NCI-H128 (cell line): ENCODE data around the gene RNASE11.
"Not testable (repeated sequence)": the region's sequence is repeated elsewhere in the genome, so short reads cannot be mapped to it uniquely, and the experiment has no call there.

Experiments used
- DNase-seq: peaks from one replicate; lab custom pipeline; 2025; ENCODE audit not compliant: unreplicated experiment; lab: John Stamatoyannopoulos, UW

Gene RNASE11

GRCh38 chr14:20583142-20583541, 4.7 kb downstream of the RNASE11 start:
- no peak for DNase-seq

GRCh38 chr14:20580242-20580641, 7.6 kb downstream of the RNASE11 start:
- DNase-seq: no peak

DNA sequence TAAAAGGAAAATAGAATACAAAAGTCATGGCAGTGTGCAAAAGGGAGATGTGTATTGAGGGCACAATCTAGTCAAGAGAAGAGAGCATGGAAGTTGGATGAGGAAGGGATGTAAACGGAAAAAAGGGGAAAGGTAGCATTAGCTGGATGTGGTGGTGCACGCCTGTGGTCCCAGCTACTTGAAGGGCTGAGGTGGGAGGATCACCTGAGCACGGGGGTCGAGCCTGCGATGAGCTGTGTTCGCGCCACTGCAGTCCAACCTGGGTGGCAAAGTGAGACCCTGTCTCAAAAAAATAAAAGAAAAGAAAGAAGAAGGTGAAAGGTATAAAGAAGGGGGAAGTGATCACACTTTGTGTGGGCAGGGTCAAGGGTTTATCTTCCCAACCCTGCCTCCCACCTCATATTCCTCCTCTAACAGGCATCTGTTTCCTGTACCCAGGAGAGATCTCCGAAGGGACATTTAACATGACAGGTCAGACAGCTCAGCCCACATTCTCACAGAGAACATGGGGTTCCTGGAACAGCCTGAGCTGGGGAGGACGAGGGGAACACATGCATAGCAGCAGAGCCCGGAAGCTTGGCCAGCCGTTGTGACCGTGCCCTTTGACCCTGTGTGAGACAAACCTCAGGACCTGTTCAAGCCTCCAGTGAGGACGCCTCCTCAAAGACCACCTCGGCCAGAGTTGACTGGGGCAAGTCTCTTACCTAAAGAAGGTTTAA, 8.9 kb downstream of the RNASE11 start:
- no peak for DNase-seq

DNA sequence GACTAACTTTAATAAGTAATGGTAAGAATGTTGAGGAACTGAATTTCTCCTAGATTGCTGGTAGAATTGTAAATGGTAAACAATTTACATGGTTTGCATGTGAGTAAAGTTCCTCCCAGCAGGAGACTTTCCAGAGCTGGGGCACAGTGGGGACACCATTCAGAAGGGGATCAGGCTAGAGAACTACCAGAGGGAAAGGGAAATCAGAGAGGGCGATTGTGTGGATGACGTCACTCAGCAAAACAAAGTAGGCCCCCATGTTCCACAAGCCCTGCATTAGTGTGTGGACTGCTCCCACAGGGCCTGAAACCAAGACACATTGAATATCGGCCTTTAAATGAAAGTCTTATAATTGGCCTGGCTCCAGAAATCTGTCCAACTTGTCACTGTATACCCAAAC, 9.5 kb downstream of the RNASE11 start:
- no peak for DNase-seq

DNA sequence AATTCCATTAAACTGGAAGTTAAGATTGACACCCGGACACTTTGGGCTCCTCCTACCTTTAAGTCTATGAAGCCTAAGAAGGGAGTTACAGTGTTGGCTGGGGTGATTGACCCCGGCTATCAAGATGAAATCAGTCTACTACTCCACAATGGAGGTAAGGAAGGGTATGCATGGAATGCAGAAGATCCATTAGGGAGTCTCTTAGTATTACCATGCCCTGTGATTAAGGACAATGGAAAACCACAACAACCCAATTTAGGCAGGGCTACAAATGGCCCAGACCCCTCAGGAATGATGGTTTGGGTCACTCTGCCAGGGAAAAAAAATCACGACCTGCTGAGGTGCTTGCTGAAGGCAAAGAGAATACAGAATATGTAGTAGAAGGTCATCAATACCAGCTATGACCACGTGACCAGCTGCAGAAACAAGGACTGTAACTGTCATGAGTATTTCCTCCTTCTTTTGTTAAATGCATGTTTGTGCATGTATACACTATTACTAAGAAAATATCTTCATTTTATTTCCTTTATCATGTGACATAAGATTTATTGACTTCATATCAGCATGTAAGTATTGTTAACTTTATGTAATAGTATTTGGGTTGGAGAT, 15.3 kb downstream of the RNASE11 start:
- not testable (repeated sequence) for DNase-seq

DNA sequence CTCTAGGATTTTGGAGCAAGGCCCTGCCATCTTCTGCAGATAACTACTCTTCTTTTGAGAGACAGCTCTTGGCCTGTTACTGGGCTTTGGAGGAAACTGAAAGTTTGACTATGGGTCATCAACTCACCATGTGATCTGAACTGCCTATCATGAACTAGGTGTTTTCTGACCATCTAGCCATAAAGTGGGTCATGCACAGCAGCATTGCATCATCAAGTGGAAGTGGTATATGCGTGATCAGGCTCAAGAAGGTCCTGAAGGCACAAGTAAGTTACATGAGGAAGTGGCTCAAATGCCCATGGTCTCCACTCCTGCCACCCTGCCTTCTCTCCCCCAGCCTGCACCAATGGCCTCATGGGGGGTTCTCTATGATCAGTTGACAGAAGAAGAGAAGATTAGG, 17.1 kb downstream of the RNASE11 start:
- DNase-seq: not testable (repeated sequence)

DNA sequence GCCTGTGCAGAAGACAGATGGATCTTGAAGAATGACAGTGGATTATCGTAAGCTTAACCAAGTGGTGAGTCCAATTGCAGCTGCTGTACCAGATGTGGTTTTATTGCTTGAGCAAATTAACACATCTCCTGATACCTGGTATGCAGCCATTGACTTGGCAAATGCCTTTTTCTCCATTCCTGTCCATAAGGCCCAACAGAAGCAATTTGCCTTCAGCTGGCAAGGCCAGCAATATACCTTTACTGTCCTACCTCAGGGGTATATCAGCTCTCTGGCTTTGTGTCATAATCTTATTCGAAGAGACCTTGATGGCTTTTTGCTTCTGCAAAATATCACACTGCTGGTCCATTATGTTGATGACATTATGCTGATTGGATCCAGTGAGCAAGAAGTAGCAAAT, 17.9 kb downstream of the RNASE11 start:
- DNase-seq: not testable (repeated sequence)

DNA sequence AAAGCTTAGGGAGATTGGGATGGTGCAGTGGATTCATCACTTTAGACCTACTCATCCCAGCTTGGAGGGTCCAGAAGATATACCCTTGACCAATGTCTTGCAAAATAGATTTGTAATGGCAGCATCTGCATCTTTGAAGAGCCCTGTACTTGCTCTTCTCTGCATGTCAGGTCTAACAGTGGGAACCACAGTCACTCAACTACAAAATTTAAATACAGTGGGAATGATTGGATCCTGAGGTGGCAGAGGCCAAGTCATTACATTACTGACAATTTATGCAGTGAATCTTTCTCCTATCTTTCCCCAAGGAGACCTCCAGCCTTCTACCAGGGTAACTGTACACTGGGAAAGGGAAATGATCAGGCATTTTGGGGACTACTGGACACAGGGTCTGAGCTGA, 18.7 kb downstream of the RNASE11 start:
- DNase-seq: no peak

DNA sequence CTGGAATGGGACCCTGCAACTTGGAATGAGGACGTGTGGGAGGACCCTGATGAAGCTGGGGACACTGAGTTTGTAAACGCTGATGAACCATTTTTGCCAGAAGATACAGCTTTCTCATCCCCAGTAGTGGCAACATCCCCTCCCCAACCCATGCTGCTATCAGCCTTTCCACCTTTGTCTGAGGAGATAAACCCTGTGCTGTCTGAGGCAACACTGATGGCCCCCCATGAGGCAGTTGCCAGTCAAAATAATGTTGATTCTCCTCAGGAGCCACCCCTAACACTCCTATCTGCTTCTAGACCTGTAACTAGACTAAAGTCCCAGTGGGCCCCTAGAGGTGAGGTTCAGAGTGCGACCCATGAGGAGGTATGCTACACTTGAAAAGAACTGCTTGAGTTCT, 19.4 kb downstream of the RNASE11 start:
- no peak for DNase-seq

DNA sequence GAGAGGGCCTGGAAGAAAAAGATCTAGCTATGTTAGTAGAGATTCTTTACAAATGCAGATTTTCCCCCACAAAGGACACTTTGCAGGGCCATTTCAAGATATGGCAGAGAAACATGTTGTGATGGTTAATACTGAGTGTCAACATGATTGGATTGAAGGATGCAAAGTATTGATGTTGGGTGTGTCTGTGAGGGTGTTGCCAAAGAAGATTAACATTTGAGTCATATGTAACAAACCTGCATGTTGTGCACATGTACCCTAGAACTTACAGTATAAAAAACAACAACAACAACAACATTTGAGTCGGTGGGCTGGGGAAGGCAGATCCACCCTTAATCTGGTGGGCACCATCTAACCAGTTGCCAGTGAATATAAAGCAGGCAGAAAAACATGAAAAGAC, 20.6 kb downstream of the RNASE11 start:
- DNase-seq: not testable (repeated sequence)

DNA sequence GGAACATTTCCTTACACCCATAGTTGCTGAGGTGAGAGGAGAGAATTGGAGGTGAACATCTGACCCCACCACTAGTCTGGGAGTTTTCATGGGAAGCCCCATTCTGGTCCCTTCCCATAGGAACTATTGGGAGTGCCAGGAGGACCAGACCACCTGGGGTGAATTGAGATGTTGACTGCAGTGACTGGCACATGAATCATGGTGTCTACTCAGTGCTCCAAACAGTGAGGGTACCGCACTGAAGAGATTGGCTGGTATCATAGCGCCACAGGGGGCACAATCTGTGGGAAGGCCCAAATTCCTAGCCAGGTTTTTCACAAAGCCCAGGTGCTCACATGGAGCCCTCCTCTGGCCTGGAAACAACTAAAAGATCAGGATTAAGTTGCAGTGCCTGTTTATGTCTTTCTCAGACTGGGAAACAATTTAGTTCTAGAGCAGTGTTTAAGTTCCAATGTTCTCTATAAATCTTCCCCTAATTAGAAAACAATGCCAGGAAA, 23.3 kb downstream of the RNASE11 start:
- no peak for DNase-seq

DNA sequence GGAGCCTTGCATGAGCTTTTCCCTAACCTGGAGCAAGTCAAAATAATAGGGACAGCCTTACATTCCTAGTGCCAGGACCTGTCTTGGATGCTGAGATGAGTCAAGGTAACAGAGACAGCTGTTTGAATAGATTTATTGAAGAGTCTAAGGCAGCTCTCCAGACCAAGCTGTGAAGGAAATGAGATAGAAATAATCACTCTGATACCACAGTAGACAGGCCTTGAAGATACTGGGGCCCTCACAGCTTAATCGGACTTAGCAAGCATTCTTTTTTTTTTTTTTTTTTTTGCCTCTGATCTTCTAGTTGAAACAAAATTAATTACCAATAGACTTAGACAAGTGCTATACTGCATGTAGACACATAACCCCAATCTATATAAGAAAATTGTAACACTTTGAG, 23.8 kb downstream of the RNASE11 start:
- DNase-seq: no peak

- DNase-seq: no peak
These were observed 26.8 kb downstream of the RNASE11 start, which contains the start of gene RNASE9 for GRCh38 chr14:20560961-20561360. RNASE9 (minus strand) TSS chr14:20561047.

DNA sequence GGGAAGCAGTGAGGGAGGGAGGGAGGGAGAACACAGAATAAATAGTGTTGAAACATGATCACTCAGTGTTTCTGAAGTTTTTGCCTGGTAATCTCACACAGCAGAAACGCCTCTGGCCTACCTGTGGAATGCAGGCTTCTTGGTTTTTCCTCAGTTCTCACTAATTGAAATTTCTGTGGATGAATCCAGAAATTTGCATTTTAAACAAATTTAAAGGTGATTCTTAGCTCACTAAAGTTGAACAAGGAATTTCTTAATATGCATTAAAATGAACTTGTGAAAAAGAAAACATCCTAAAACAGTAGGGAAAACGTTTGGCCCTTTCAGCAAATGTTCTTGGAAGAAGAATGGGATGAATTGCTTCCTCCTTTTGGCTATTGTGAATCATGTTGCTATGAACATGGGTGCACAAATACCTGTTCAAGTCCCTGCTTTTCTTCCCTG, 28.3 kb downstream of the RNASE11 start:
- no peak for DNase-seq

DNA sequence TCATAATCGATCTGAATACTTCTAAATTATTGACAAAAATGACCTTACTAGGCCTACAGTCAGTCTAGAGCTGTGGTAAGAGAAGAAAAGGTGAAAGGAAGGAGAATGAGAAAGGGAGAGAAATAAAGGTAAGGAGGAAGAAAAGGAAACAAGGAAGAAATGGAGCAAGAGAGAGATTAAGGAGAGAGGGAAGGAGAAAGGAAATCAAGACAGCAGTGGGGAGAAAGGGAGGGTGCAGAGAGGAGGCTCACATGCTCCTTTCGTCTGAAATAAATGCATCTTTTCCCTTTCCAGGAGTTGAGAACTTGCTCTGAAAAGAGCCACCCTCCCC, 30.6 kb downstream of the RNASE11 start:
- no peak for DNase-seq

DNA sequence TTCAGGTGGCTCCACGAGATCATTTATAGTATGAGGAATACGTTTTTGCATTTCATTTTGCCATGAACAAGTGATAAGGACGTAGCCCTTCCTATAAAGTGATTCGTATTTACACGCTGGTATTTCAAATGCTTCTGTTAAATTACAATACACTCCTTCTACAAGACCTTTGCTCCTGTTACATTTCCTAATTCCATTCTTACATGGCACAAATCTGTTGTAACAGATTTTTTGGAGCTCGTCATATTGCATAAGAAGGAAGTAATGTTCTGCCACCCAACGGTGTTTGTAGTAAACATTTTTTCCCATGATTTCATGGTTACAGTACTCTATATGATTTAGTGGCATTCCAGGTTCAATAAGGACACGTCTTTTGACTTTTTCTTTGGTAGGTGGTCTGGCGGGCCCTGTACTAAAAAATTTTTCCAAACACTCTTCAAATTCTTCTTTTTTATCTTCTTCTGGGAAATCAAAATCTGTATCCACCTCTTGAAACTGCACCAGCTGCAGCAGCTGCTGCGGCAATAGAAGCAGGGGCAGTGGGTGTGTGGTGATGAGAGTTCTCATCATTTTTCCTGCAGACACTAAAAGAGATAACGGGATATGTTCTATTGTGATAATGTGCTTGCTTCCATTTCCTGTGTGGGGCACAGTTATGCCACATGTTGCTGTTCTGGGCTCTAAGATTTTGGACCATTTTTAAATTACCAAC, 31.1 kb downstream of the RNASE11 start:
- DNase-seq: no peak

- DNase-seq: no peak
These were observed 32.0 kb downstream of the RNASE11 start for GRCh38 chr14:20555845-20556244.

- DNase-seq: no peak
These were observed 34.8 kb downstream of the RNASE11 start for GRCh38 chr14:20553024-20553423.

- DNase-seq: no peak
These were observed 36.2 kb downstream of the RNASE11 start for GRCh38 chr14:20551606-20552005.

- DNase-seq: no peak
These were observed 36.9 kb downstream of the RNASE11 start for GRCh38 chr14:20550926-20551325.

GRCh38 chr14:20548414-20549158, 39.2 kb downstream of the RNASE11 start:
- no peak for DNase-seq
